Left ventricle myocardium inferior (tissue), 1 donor: ENCODE measurements around the gene SNX11. TPM values are rescaled to one million over a fixed set of nuclear protein-coding genes. Genes with fewer than 3 reads are reported as not detected.

Experiments
- DNase-seq: peaks from one replicate; pipeline ENCODE4 v3.0.0-alpha.2; 2020
- H3K27ac ChIP-seq: fragments of 200-600 bp; replicated peaks from 2 replicates; pipeline ENCODE4 v1.8.0; 2021
- H3K27me3 ChIP-seq: fragments of 200-600 bp; 2 replicates; pipeline ENCODE4 v1.8.0; 2021; ENCODE audit warnings: low read depth
- H3K36me3 ChIP-seq: fragments of 200-600 bp; 2 replicates; pipeline ENCODE4 v1.8.0; 2021
- H3K4me1 ChIP-seq: fragments of 200-600 bp; 2 replicates; pipeline ENCODE4 v1.8.0; 2021
- H3K4me3 ChIP-seq: fragments of 200-600 bp; 2 replicates; pipeline ENCODE4 v1.8.0; 2021; ENCODE audit warnings: mild to moderate bottlenecking, moderate library complexity
- H3K9me3 ChIP-seq: fragments of 200-600 bp; replicated peaks from 2 replicates; pipeline ENCODE4 v1.8.0; 2021
- CTCF ChIP-seq: fragments of 200-600 bp; IDR thresholded peaks from 2 replicates; pipeline ENCODE4 v1.8.0; 2021; ENCODE audit warnings: antibody characterized with exemption, mild to moderate bottlenecking, borderline replicate concordance
- intact Hi-C: fragments of 100-400 bp; cut with micrococcal nuclease; formaldehyde crosslinking; loops from one replicate; pipeline ENCODE4 v1.11.0; 2022
- total RNA-seq: library from RNA; stranded (reverse); fragmentation: NEBNext Ultra II Directional; extraction: Animal tissue kit (Norgen Biotek cat#: 25700); gene quantifications from one replicate; pipeline ENCODE4 v1.2.1, GENCODE V29; 2021
- donor health status: DM: no; HTN: yes; CAD: no; lungs with severe emphysema.

Gene SNX11
- total RNA-seq, 1 donor from 2014 or later: 11.3 TPM

- intact Hi-C loops: no loop called here
- H3K9me3 ChIP-seq: no peaks in the 10 kb centered on the region
- H3K36me3 ChIP-seq: peaks cover 30% of the 10 kb centered on the region
- H3K4me3 ChIP-seq: no peak overlapping the region
- H3K4me1 ChIP-seq: peaks cover 42% of the 10 kb centered on the region
- H3K27ac ChIP-seq: no peak overlapping the region
- H3K27me3 ChIP-seq: no peaks in the 10 kb centered on the region
- DNase-seq: no peak
- TF ChIP-seq CTCF: no peak
These were observed 3.2 kb downstream of the SNX11 start for GRCh38 chr17:48110761-48111160.

GRCh38 chr17:48111937-48112241, 4.3 kb downstream of the SNX11 start:
- Histone ChIP-seq H3K4me3 (no peak overlapping the region), H3K36me3 (peaks cover 42% of the 10 kb centered on the region)

GRCh38 chr17:48113201-48113676, 5.7 kb downstream of the SNX11 start:
- no peaks in the 10 kb centered on the region for H3K27me3 ChIP-seq
- peaks cover 25% of the 10 kb centered on the region for H3K4me1 ChIP-seq
- intact Hi-C loops: no loop called here
- TF ChIP-seq CTCF: no peak
- DNase-seq: no peak
- no peak overlapping the region for H3K27ac ChIP-seq
- H3K36me3 ChIP-seq: peaks cover 55% of the 10 kb centered on the region
- no peak overlapping the region for H3K4me3 ChIP-seq
- no peaks in the 10 kb centered on the region for H3K9me3 ChIP-seq

More at GRCh38 chr17:48111937-48112241, 4.3 kb downstream of the SNX11 start:
- no peak for TF ChIP-seq CTCF
- DNase-seq: no peak
- Histone ChIP-seq H3K4me1 (peaks cover 38% of the 10 kb centered on the region), H3K27me3 (no peaks in the 10 kb centered on the region), H3K9me3 (no peaks in the 10 kb centered on the region), H3K27ac (no peak overlapping the region)
- intact Hi-C loops: no loop called here

GRCh38 chr17:48121923-48122664, 14.5 kb downstream of the SNX11 start:
- no peak for TF ChIP-seq CTCF
- intact Hi-C loops: loop anchor here (10.0 kb wide), 1 partner anchor 47 kb away; no protein-coding TSS in a partner anchor
- Histone ChIP-seq H3K4me3 (no peak overlapping the region), H3K27ac (no peak overlapping the region), H3K27me3 (no peaks in the 10 kb centered on the region), H3K9me3 (no peaks in the 10 kb centered on the region), H3K36me3 (peaks cover 66% of the 10 kb centered on the region), H3K4me1 (no peaks in the 10 kb centered on the region)
- no peak for DNase-seq

GRCh38 chr17:48122665-48123045, 15.1 kb downstream of the SNX11 start:
- no peak overlapping the region for H3K4me3 ChIP-seq
- H3K27ac ChIP-seq: no peak overlapping the region
- TF ChIP-seq CTCF: no peak
- no peaks in the 10 kb centered on the region for H3K27me3 ChIP-seq
- intact Hi-C loops: loop anchor here (10.0 kb wide), 1 partner anchor 48 kb away; no protein-coding TSS in a partner anchor
- H3K36me3 ChIP-seq: peaks cover 61% of the 10 kb centered on the region
- no peaks in the 10 kb centered on the region for H3K4me1 ChIP-seq
- no peaks in the 10 kb centered on the region for H3K9me3 ChIP-seq
- DNase-seq: no peak
